BE2C (cell line): ENCODE results near the gene MEGF10.

ENCODE experiments used
- DNase-seq: peaks from one replicate; pipeline ENCODE4 v3.0.0-alpha.2; 2020
- H3K27me3 ChIP-seq: fragments of 250-450 bp; sonication (Bioruptor Pico); 2 replicates; pipeline ENCODE4 v1.5.1; 2020; ENCODE audit warnings: mild to moderate bottlenecking
- H3K36me3 ChIP-seq: fragments of 250-450 bp; sonication (Bioruptor Pico); 2 replicates; pipeline ENCODE4 v1.5.1; 2020; ENCODE audit warnings: mild to moderate bottlenecking
- H3K4me1 ChIP-seq: fragments of 250-450 bp; sonication (Bioruptor Pico); 2 replicates; pipeline ENCODE4 v1.5.1; 2020
- H3K4me3 ChIP-seq: 2 replicates; pipeline ENCODE4 v1.5.1; 2011; ENCODE audit warnings: low read depth, low read length
- H3K9me3 ChIP-seq: fragments of 250-450 bp; sonication (Bioruptor Pico); 2 replicates; pipeline ENCODE4 v1.5.1; 2020
- CTCF ChIP-seq: IDR thresholded peaks from 2 replicates; pipeline ENCODE4 v1.5.1; 2012; ENCODE audit warnings: mild to moderate bottlenecking, low read depth, low read length

The MEGF10 gene

GRCh38 chr5:127363403-127363802 is 72.8 kb downstream of the MEGF10 start:
- H3K4me3 ChIP-seq = no peak overlapping the region
- no peak for DNase-seq
- no peak for TF ChIP-seq CTCF
- H3K36me3 ChIP-seq = no peaks in the 10 kb centered on the region
- no peaks in the 10 kb centered on the region for H3K9me3 ChIP-seq
- H3K27me3 ChIP-seq = no peaks in the 10 kb centered on the region
- no peaks in the 10 kb centered on the region for H3K4me1 ChIP-seq

- H3K4me1 ChIP-seq = no peaks in the 10 kb centered on the region
- no peak overlapping the region for H3K4me3 ChIP-seq
- no peaks in the 10 kb centered on the region for H3K27me3 ChIP-seq
- no peaks in the 10 kb centered on the region for H3K9me3 ChIP-seq
- H3K36me3 ChIP-seq = no peaks in the 10 kb centered on the region
- DNase-seq = no peak
- TF ChIP-seq CTCF = no peak
These were observed 76.4 kb downstream of the MEGF10 start for GRCh38 chr5:127367029-127367428.

- no peaks in the 10 kb centered on the region for H3K9me3 ChIP-seq
- no peak overlapping the region for H3K4me3 ChIP-seq
- H3K4me1 ChIP-seq = no peaks in the 10 kb centered on the region
- no peak for DNase-seq
- no peaks in the 10 kb centered on the region for H3K36me3 ChIP-seq
- no peak for TF ChIP-seq CTCF
- no peaks in the 10 kb centered on the region for H3K27me3 ChIP-seq
These were observed 77.4 kb downstream of the MEGF10 start for GRCh38 chr5:127367946-127368465.

- DNase-seq = no peak
- TF ChIP-seq CTCF = no peak
- Histone ChIP-seq H3K9me3 (no peaks in the 10 kb centered on the region), H3K4me3 (no peak overlapping the region), H3K36me3 (no peaks in the 10 kb centered on the region), H3K4me1 (no peaks in the 10 kb centered on the region), H3K27me3 (no peaks in the 10 kb centered on the region)
These were observed 79.2 kb downstream of the MEGF10 start for GRCh38 chr5:127369796-127370195.

- Histone ChIP-seq H3K27me3 (no peaks in the 10 kb centered on the region), H3K36me3 (no peaks in the 10 kb centered on the region), H3K4me3 (no peak overlapping the region), H3K4me1 (no peaks in the 10 kb centered on the region), H3K9me3 (no peaks in the 10 kb centered on the region)
- no peak for TF ChIP-seq CTCF
- no peak for DNase-seq
These were observed 80.0 kb downstream of the MEGF10 start for GRCh38 chr5:127370631-127371030.

- no peak for DNase-seq
- TF ChIP-seq CTCF = peak; percentile 59
- Histone ChIP-seq H3K27me3 (peaks cover 4% of the 10 kb centered on the region; the same call in 1 of the 2 replicates), H3K4me1 (no peaks in the 10 kb centered on the region), H3K9me3 (no peaks in the 10 kb centered on the region), H3K4me3 (no peak overlapping the region), H3K36me3 (no peaks in the 10 kb centered on the region)
These were observed 83.4 kb downstream of the MEGF10 start for GRCh38 chr5:127373858-127374491.
